Right lobe of liver (tissue), 6 donors: ENCODE measurements around the gene NOL12. TPM values are rescaled to one million over a fixed set of nuclear protein-coding genes. Genes with fewer than 3 reads are reported as not detected.

Source experiments
- ATAC-seq, 4 donors: fragments of 200-7000 bp; cut with Tn5 transposase; one replicate each; pipeline ENCODE4 v1.9.1; 2020; ENCODE audit warnings: mild to moderate bottlenecking in 4 of 4, moderate library complexity in 4 of 4
- DNase-seq, 3 donors: peaks; one replicate each; pipeline ENCODE4 v3.0.0-alpha.2; 2020
- H3K27ac ChIP-seq, 3 donors: fragments of 200-600 bp; one replicate each; pipeline ENCODE4 v1.8.0; 2022
- H3K27me3 ChIP-seq, 2 donors: fragments of 200-600 bp; one replicate each; pipeline ENCODE4 v1.8.0; 2022
- H3K36me3 ChIP-seq, 4 donors: fragments of 200-600 bp; sonication (generic) in 1 of 4; one replicate each; pipeline versions ENCODE4 v1.5.1 to v1.8.0; 2017 to 2022; ENCODE audit warnings: control low read depth in 1 of 4
- H3K4me1 ChIP-seq, 4 donors: fragments of 200-600 bp; sonication (generic) in 1 of 4; one replicate each; pipeline versions ENCODE4 v1.5.1 to v1.8.0; 2017 to 2022; ENCODE audit warnings: control low read depth in 1 of 4
- H3K4me3 ChIP-seq, 3 donors: fragments of 200-600 bp; one replicate each; pipeline ENCODE4 v1.8.0; 2022
- H3K9me3 ChIP-seq, 4 donors: fragments of 200-600 bp; sonication (generic) in 1 of 4; one replicate each; pipeline versions ENCODE4 v1.5.1 to v1.8.0; 2017 to 2022; ENCODE audit warnings: control low read depth in 1 of 4
- CTCF ChIP-seq, 4 donors: fragments of 200-600 bp in 3 of 4; fragments of 450-650 bp in 1 of 4; IDR thresholded peaks; one replicate each; pipeline versions ENCODE4 v1.5.1 to v1.8.0; 2016 to 2022; ENCODE audit warnings: antibody characterized with exemption in 4 of 4, mild to moderate bottlenecking in 2 of 4
- POLR2A ChIP-seq: fragments of 450-650 bp; IDR thresholded peaks from one replicate; pipeline ENCODE4 v1.6.1; 2017; ENCODE audit warnings: antibody characterized with exemption, mild to moderate bottlenecking
- WGBS: methylation state at CpG from one replicate; pipeline ENCODE4 v1.1.6; 2018; ENCODE audit warnings: low coverage, low lambda C conversion rate; ENCODE audit not compliant: insufficient coverage; ENCODE audit errors: missing lambda C conversion rate; 5-methylcytosine and 5-hydroxymethylcytosine counted together
- intact Hi-C, 2 donors: fragments of 100-400 bp; cut with DNase I; formaldehyde crosslinking; loops; one replicate each; pipeline versions ENCODE4 v1.11.2 to v1.14.1; 2022
- total RNA-seq, 6 experiments: library from RNA; depleted of rRNA in 2 of 6; stranded (reverse); fragments of >200 nt in 2 of 6; fragmentation: NEBNext Ultra II Directional in 3 of 6; extraction: Animal tissue kit (Norgen Biotek cat#: 25700) in 3 of 6; gene quantifications; one replicate each; pipeline versions ENCODE4 v1.1.0 to v1.2.4, GENCODE V29; 2016 to 2023
- donor health status: DM: no; HTN: yes; CAD: no.
- donor health status: DM: no; HTN: no; CAD: no.
- donor health status: DM: no; HTN: no; CAD: no.
- donor health status: DM: no; HTN: yes; CAD: no.
- donor health status: DM: no; HTN: yes; CAD: no.

Gene NOL12
- total RNA-seq, 6 experiments from 2014 or later = 8.4 to 16.1 (median 9.4) TPM

DNA sequence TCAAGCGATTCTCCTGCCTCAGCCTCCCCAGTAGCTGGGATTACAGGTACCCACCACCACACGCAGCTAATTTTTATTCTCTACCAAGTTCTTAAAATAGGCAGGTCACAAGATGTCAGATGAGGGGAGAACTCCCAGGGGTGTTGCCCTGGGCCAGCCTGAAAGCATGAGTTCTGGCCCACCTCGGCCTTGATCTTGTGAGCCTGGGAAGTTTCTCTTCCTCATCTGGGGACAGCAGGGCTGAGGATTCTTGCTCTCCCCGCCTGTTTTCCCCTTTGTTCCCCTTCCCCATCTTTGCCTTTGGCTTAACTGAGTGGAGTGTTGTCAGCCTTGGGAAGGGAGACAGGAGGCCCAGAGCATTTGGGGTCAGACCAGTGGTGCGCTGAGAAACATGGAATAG, 24.1 kb upstream of the NOL12 start:
- 78% methylated on average over 4 of the region's 5 CpGs for WGBS
- intact Hi-C loops = no loop called here
- no peaks in the 10 kb centered on the region for H3K9me3 ChIP-seq
- H3K4me3 ChIP-seq = no peak overlapping the region
- peaks cover 0 to 39% (median 16%) of the 10 kb centered on the region in 4 donors for H3K4me1 ChIP-seq
- no peaks in the 10 kb centered on the region for H3K27me3 ChIP-seq
- TF ChIP-seq CTCF (IDR thresholded peaks at IDR 0.05) (no peak), POLR2A (no peak)
- DNase-seq (no peak), ATAC-seq (no peak)
- no peak overlapping the region for H3K27ac ChIP-seq
- H3K36me3 ChIP-seq = peaks cover 0 to 18% (median 9%) of the 10 kb centered on the region in 4 donors

GRCh38 chr22:37663521-37664140, 22.5 kb upstream of the NOL12 start:
- DNase-seq = no peak
- H3K27ac ChIP-seq = no peak overlapping the region
- H3K4me1 ChIP-seq = peaks cover 0 to 32% (median 16%) of the 10 kb centered on the region in 4 donors
- H3K9me3 ChIP-seq = no peaks in the 10 kb centered on the region
- H3K27me3 ChIP-seq = no peaks in the 10 kb centered on the region
- WGBS = 55% methylated on average over 16 of the region's 16 CpGs
- H3K4me3 ChIP-seq = no peak overlapping the region
- ATAC-seq = no peak
- TF ChIP-seq POLR2A (no peak), CTCF (IDR thresholded peaks at IDR 0.05) (no peak)
- intact Hi-C loops = no loop called here
- H3K36me3 ChIP-seq = peaks cover 0 to 18% (median 9%) of the 10 kb centered on the region in 4 donors

GRCh38 chr22:37664249-37665101, 21.7 kb upstream of the NOL12 start:
- no peak for TF ChIP-seq POLR2A
- peaks cover 0 to 18% (median 9%) of the 10 kb centered on the region in 4 donors for H3K36me3 ChIP-seq
- no peak overlapping the region for H3K27ac ChIP-seq
- intact Hi-C loops = no loop called here
- 60% methylated on average over 14 of the region's 16 CpGs for WGBS
- no peaks in the 10 kb centered on the region for H3K9me3 ChIP-seq
- no peaks in the 10 kb centered on the region for H3K27me3 ChIP-seq
- no peak overlapping the region for H3K4me3 ChIP-seq
- H3K4me1 ChIP-seq = peaks cover 0 to 32% (median 16%) of the 10 kb centered on the region in 4 donors
- ATAC-seq (no peak), DNase-seq (no peak)

GRCh38 chr22:37665487-37665886, 20.7 kb upstream of the NOL12 start:
- Histone ChIP-seq H3K9me3 (no peaks in the 10 kb centered on the region), H3K36me3 (peaks cover 0 to 18% (median 9%) of the 10 kb centered on the region in 4 donors), H3K4me1 (peaks cover 0 to 28% (median 13%) of the 10 kb centered on the region in 4 donors), H3K27ac (no peak overlapping the region), H3K4me3 (no peak overlapping the region), H3K27me3 (no peaks in the 10 kb centered on the region)
- intact Hi-C loops = no loop called here
- ATAC-seq (no peak), DNase-seq (no peak)
- no peak for TF ChIP-seq CTCF (IDR thresholded peaks at IDR 0.05)
- no peak for TF ChIP-seq POLR2A
- 100% methylated on average over 3 of the region's 24 CpGs for WGBS

DNA sequence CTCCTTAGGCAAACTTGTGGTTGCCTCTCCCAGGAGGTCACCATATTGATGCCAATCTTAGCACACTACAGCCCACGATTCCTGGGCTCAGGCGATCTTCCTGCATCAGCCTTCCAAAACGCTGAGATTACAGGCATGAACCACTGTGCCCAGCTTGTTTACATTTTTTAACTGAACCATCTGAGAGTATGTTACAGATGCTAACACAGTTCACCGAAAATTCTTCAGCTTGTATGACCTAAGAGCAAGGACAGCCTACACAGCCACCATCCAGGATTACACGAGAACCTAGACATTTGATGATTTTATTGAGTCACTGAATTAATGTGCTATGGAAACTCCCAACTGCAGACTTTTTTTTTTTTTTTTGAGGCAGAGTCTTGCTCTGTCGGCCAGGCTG, 16.6 kb upstream of the NOL12 start:
- TF ChIP-seq POLR2A (no peak), CTCF (IDR thresholded peaks at IDR 0.05) (no peak)
- H3K36me3 ChIP-seq = peaks cover 0 to 18% (median 9%) of the 10 kb centered on the region in 4 donors
- no peaks in the 10 kb centered on the region for H3K27me3 ChIP-seq
- intact Hi-C loops = no loop called here
- H3K4me1 ChIP-seq = peaks cover 0 to 4% (median under 1%) of the 10 kb centered on the region in 4 donors
- no peaks in the 10 kb centered on the region for H3K9me3 ChIP-seq
- H3K4me3 ChIP-seq = no peak overlapping the region
- 52% methylated on average over 5 of the region's 6 CpGs for WGBS
- no peak overlapping the region for H3K27ac ChIP-seq
- no peak for DNase-seq
- ATAC-seq = no peak
